HG02943 (cell line): ENCODE data around the gene CDSN.

Experiments used
- ATAC-seq: cut with Tn5 transposase; IDR thresholded peaks from one replicate; pipeline ENCODE4 v1.9.1; 2021; ENCODE audit warnings: mild to moderate bottlenecking, low read depth, moderate library complexity; ENCODE audit not compliant: unreplicated experiment

The CDSN gene

GRCh38 chr6:31145386-31145785, 25.1 kb upstream of the CDSN start:
- no peak for ATAC-seq

GRCh38 chr6:31144970-31145340, 24.7 kb upstream of the CDSN start:
- ATAC-seq, result no peak

- ATAC-seq, result no peak
Observed at GRCh38 chr6:31144296-31144969, 24.2 kb upstream of the CDSN start.

- no peak for ATAC-seq
Observed at GRCh38 chr6:31143148-31143547, 22.9 kb upstream of the CDSN start.

- ATAC-seq, result no peak
Observed at GRCh38 chr6:31142361-31142761, 22.1 kb upstream of the CDSN start.

GRCh38 chr6:31140643-31141042, 20.4 kb upstream of the CDSN start:
- ATAC-seq, result no peak

GRCh38 chr6:31139599-31139998, 19.4 kb upstream of the CDSN start:
- ATAC-seq, result no peak

GRCh38 chr6:31138982-31139381, 18.7 kb upstream of the CDSN start, which contains the start of gene PSORS1C2:
PSORS1C2 (minus strand) TSS chr6:31139066; CDS start chr6:31139026, 40 bp downstream.
- no peak for ATAC-seq

- ATAC-seq, result no peak
Observed at GRCh38 chr6:31135710-31136109, 15.5 kb upstream of the CDSN start.

- no peak for ATAC-seq
Observed at GRCh38 chr6:31132806-31133205, 12.6 kb upstream of the CDSN start.

GRCh38 chr6:31131595-31131994, 11.3 kb upstream of the CDSN start:
- no peak for ATAC-seq

GRCh38 chr6:31130751-31131150, 10.5 kb upstream of the CDSN start:
- no peak for ATAC-seq

GRCh38 chr6:31129130-31129529, 8.9 kb upstream of the CDSN start:
- no peak for ATAC-seq

- ATAC-seq, result no peak
Observed at GRCh38 chr6:31128093-31128676, 7.9 kb upstream of the CDSN start.

- ATAC-seq, result no peak
Observed at GRCh38 chr6:31126396-31127175, 6.3 kb upstream of the CDSN start.

- ATAC-seq, result no peak
Observed at GRCh38 chr6:31125586-31126363, 5.5 kb upstream of the CDSN start.

- ATAC-seq, result no peak
Observed at GRCh38 chr6:31125162-31125561, 4.9 kb upstream of the CDSN start.

GRCh38 chr6:31122791-31123706, 2.8 kb upstream of the CDSN start:
- no peak for ATAC-seq

GRCh38 chr6:31121131-31121790, 1.0 kb upstream of the CDSN start:
- ATAC-seq, result no peak
